Neural crest cell (in vitro differentiated cells): ENCODE measurements around the gene TARS2. TPM values are rescaled to one million over a fixed set of nuclear protein-coding genes. Genes with fewer than 3 reads are reported as not detected.

Source experiments
- DNase-seq: peaks from one replicate; pipeline ENCODE4 v3.0.0; 2021; ENCODE audit warnings: low read depth, mixed read lengths, low spot score
- H3K27ac Mint-ChIP-seq: one replicate; pipeline ENCODE4 v1.8.0; 2021; ENCODE audit warnings: mild to moderate bottlenecking, mixed read lengths; ENCODE audit not compliant: unreplicated experiment
- H3K27me3 Mint-ChIP-seq: 2 replicates; pipeline ENCODE4 v1.8.0; 2021; ENCODE audit warnings: low read depth, mild to moderate bottlenecking, mixed read lengths
- H3K36me3 Mint-ChIP-seq: 2 replicates; pipeline ENCODE4 v1.8.0; 2021; ENCODE audit warnings: low read depth, mild to moderate bottlenecking, mixed read lengths
- H3K4me1 Mint-ChIP-seq: 2 replicates; pipeline ENCODE4 v1.8.0; 2021; ENCODE audit warnings: mixed read lengths
- H3K4me3 Mint-ChIP-seq: one replicate; pipeline ENCODE4 v1.8.0; 2021; ENCODE audit warnings: mild to moderate bottlenecking, mixed read lengths
- H3K9me3 Mint-ChIP-seq: 2 replicates; pipeline ENCODE4 v1.8.0; 2021; ENCODE audit warnings: mixed read lengths
- total RNA-seq: library from RNA; stranded (reverse); gene quantifications from 2 replicates; pipeline ENCODE4 v1.2.1, GENCODE V29; 2021
- TF ChIP-seq, protein P1 (sequence below): fragments of 200-600 bp; sonication (generic); conservative IDR thresholded peaks from 2 replicates; pipeline ENCODE4 v1.5.0; 2021; ENCODE audit warnings: antibody characterized with exemption, mild to moderate bottlenecking

The TARS2 gene
- total RNA-seq, 1 donor from 2014 or later: 31.1 TPM

GRCh38 chr1:150513351-150513791, 26.2 kb downstream of the TARS2 start:
- DNase-seq: no peak
- Mint-ChIP-seq H3K9me3 (no peaks in the 10 kb centered on the region), H3K4me1 (peaks cover 27% of the 10 kb centered on the region), H3K27ac (no peak overlapping the region), H3K4me3 (peak overlapping the region; percentile 96), H3K27me3 (peaks cover 4% of the 10 kb centered on the region), H3K36me3 (no peaks in the 10 kb centered on the region)
- TF ChIP-seq, protein P1, sequence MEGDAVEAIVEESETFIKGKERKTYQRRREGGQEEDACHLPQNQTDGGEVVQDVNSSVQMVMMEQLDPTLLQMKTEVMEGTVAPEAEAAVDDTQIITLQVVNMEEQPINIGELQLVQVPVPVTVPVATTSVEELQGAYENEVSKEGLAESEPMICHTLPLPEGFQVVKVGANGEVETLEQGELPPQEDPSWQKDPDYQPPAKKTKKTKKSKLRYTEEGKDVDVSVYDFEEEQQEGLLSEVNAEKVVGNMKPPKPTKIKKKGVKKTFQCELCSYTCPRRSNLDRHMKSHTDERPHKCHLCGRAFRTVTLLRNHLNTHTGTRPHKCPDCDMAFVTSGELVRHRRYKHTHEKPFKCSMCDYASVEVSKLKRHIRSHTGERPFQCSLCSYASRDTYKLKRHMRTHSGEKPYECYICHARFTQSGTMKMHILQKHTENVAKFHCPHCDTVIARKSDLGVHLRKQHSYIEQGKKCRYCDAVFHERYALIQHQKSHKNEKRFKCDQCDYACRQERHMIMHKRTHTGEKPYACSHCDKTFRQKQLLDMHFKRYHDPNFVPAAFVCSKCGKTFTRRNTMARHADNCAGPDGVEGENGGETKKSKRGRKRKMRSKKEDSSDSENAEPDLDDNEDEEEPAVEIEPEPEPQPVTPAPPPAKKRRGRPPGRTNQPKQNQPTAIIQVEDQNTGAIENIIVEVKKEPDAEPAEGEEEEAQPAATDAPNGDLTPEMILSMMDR: no peak

- Mint-ChIP-seq H3K36me3 (no peaks in the 10 kb centered on the region), H3K27ac (no peak overlapping the region), H3K9me3 (no peaks in the 10 kb centered on the region), H3K4me1 (peaks cover 23% of the 10 kb centered on the region), H3K4me3 (peak overlapping the region; percentile 96), H3K27me3 (peaks cover 4% of the 10 kb centered on the region)
- no peak for DNase-seq
- TF ChIP-seq, protein P1: no peak
Measured at GRCh38 chr1:150514260-150514659, 27.0 kb downstream of the TARS2 start.

- peak overlapping the region; percentile 88 for H3K27ac Mint-ChIP-seq
- H3K9me3 Mint-ChIP-seq: no peaks in the 10 kb centered on the region
- TF ChIP-seq, protein P1: no peak
- no peak for DNase-seq
- peaks cover 4% of the 10 kb centered on the region for H3K27me3 Mint-ChIP-seq
- no peaks in the 10 kb centered on the region for H3K36me3 Mint-ChIP-seq
- H3K4me1 Mint-ChIP-seq: peaks cover 23% of the 10 kb centered on the region
- H3K4me3 Mint-ChIP-seq: peak overlapping the region; percentile 96
Measured at GRCh38 chr1:150514913-150515327, 27.7 kb downstream of the TARS2 start.

- H3K27ac Mint-ChIP-seq: peak within 1 kb of the TSS; percentile 88
- H3K9me3 Mint-ChIP-seq: no peaks in the 10 kb centered on the region
- peaks cover 23% of the 10 kb centered on the region for H3K4me1 Mint-ChIP-seq
- peaks cover 4% of the 10 kb centered on the region for H3K27me3 Mint-ChIP-seq
- H3K4me3 Mint-ChIP-seq: peak within 1 kb of the TSS; percentile 96
- H3K36me3 Mint-ChIP-seq: no peaks in the 10 kb centered on the region
- TF ChIP-seq, protein P1: no peak
- DNase-seq: peak; percentile 92
Measured at GRCh38 chr1:150515328-150516049, 28.3 kb downstream of the TARS2 start, which contains the start of gene FALEC. Gene FALEC, plus strand, starts transcription at chr1:150515752.

GRCh38 chr1:150516050-150516591, 28.9 kb downstream of the TARS2 start:
- H3K9me3 Mint-ChIP-seq: no peaks in the 10 kb centered on the region
- H3K27ac Mint-ChIP-seq: no peak overlapping the region
- DNase-seq: no peak
- H3K4me1 Mint-ChIP-seq: peaks cover 23% of the 10 kb centered on the region
- no peaks in the 10 kb centered on the region for H3K36me3 Mint-ChIP-seq
- peak overlapping the region; percentile 96 for H3K4me3 Mint-ChIP-seq
- TF ChIP-seq, protein P1: peak; percentile 20
- peaks cover 4% of the 10 kb centered on the region for H3K27me3 Mint-ChIP-seq
